ENCODE data around the gene FIGLA. TPM values are rescaled to one million over a fixed set of nuclear protein-coding genes. Genes with fewer than 3 reads are reported as not detected.

FIGLA gene
- total RNA-seq, 6 experiments from 2014 or later: not detected

DNA sequence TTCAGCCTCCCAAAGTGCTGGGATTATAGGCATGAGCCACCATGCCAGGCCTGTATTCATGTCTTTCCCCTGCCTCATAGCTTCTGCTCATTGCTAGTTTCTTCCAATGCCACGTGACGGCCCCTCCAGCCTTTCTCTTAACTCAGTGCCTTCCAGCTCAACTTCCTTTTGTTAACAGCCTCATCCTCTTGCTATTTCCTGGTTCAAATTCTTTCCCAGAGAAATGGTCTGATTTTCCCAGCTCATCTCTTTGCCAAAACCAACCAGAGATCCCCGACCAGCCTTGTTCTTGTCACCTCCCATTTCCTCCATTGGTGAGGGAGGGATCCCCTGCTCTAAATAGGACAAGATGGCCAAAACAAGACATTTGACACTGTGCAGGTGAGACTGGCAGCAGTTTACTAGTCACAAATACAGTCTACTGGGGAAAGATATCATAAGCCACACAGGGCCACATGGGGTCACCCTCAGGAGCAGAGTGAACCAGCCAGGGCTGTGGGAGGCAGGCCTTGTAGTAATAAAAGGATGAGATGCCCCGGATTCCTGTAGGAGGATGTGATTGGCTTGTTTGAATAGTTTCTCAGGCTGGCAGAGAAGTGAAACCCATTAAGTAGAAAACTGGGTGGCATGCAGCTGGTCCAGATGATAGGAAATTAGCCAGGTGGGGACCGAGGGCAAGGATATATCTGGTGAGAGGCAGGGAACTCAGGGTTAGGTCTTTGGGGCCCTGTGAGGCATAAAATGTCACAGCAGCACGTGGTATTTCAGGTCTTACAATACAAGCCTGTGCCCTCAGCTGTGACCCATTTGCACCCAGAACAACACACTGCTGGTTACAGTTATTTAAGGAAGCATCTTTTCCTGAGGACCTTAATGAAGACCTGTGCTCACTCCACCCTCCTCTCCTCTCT lies 38.7 kb upstream of the FIGLA start:
- Mint-ChIP-seq H3K27me3 (ENCODE audit: insufficient read depth) (peaks cover 20% of the 10 kb centered on the region), H3K4me3 (no peak overlapping the region; the same call in 1 of the 2 replicates), H3K9me3 (no peaks in the 10 kb centered on the region), H3K27ac (peak overlapping the region; percentile 63), H3K36me3 (ENCODE audit: low read depth) (no peaks in the 10 kb centered on the region), H3K4me1 (ENCODE audit: low read depth) (peaks cover 32% of the 10 kb centered on the region)
- peak; percentile 71 for DNase-seq
- TF ChIP-seq, protein P1, sequence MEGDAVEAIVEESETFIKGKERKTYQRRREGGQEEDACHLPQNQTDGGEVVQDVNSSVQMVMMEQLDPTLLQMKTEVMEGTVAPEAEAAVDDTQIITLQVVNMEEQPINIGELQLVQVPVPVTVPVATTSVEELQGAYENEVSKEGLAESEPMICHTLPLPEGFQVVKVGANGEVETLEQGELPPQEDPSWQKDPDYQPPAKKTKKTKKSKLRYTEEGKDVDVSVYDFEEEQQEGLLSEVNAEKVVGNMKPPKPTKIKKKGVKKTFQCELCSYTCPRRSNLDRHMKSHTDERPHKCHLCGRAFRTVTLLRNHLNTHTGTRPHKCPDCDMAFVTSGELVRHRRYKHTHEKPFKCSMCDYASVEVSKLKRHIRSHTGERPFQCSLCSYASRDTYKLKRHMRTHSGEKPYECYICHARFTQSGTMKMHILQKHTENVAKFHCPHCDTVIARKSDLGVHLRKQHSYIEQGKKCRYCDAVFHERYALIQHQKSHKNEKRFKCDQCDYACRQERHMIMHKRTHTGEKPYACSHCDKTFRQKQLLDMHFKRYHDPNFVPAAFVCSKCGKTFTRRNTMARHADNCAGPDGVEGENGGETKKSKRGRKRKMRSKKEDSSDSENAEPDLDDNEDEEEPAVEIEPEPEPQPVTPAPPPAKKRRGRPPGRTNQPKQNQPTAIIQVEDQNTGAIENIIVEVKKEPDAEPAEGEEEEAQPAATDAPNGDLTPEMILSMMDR (IDR thresholded peaks at IDR 0.05): no peak

GRCh38 chr2:70828115-70828514 lies 37.7 kb upstream of the FIGLA start:
- H3K36me3 Mint-ChIP-seq (ENCODE audit: low read depth): no peaks in the 10 kb centered on the region
- DNase-seq: no peak
- H3K27me3 Mint-ChIP-seq (ENCODE audit: insufficient read depth): peaks cover 22% of the 10 kb centered on the region
- H3K4me3 Mint-ChIP-seq: no peak overlapping the region
- peaks cover 32% of the 10 kb centered on the region for H3K4me1 Mint-ChIP-seq (ENCODE audit: low read depth)
- H3K9me3 Mint-ChIP-seq: no peaks in the 10 kb centered on the region
- no peak overlapping the region for H3K27ac Mint-ChIP-seq
- TF ChIP-seq, protein P1 (IDR thresholded peaks at IDR 0.05): no peak

- Mint-ChIP-seq H3K4me3 (no peak overlapping the region), H3K4me1 (ENCODE audit: low read depth) (peaks cover 32% of the 10 kb centered on the region), H3K9me3 (no peaks in the 10 kb centered on the region), H3K27ac (no peak overlapping the region), H3K27me3 (ENCODE audit: insufficient read depth) (peaks cover 21% of the 10 kb centered on the region), H3K36me3 (ENCODE audit: low read depth) (no peaks in the 10 kb centered on the region)
- TF ChIP-seq, protein P1 (IDR thresholded peaks at IDR 0.05): no peak
- no peak for DNase-seq
These were observed 36.9 kb upstream of the FIGLA start for GRCh38 chr2:70827388-70827787.

DNA sequence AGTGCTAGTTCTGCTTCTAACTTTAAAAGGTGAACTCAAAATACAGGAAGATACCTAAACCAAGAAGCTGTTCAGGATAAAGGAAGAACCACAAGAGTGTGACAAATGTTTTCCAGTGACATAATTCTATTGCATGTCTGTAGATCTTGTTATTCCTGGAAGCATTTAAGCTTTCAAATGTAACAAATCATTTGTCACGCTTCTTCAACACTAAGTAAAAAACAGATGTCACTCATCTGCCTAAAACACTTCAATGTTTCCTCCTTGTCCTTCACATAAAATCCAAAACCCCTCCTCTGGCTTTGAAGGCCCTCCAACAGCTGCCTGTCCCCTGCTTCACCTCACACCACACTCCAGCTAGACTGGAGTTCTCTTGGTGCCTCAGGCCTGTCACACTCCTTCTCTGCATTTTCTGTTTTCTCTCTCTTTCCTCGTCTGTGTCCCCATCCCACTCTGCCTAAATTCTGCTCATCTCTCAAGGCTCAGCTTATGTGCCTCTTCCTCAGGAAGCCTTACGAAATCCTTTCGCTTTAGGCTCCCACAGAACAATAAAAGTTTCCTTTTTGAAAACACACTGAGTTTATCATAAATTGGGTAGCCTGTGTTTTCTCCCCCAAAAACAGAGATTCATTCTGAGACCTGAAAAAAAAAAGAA lies 36.4 kb upstream of the FIGLA start:
- no peaks in the 10 kb centered on the region for H3K9me3 Mint-ChIP-seq
- H3K4me1 Mint-ChIP-seq (ENCODE audit: low read depth): peaks cover 32% of the 10 kb centered on the region
- no peak for DNase-seq
- no peak overlapping the region for H3K27ac Mint-ChIP-seq
- no peaks in the 10 kb centered on the region for H3K36me3 Mint-ChIP-seq (ENCODE audit: low read depth)
- H3K4me3 Mint-ChIP-seq: no peak overlapping the region
- TF ChIP-seq, protein P1 (IDR thresholded peaks at IDR 0.05): no peak
- H3K27me3 Mint-ChIP-seq (ENCODE audit: insufficient read depth): peaks cover 22% of the 10 kb centered on the region

- Mint-ChIP-seq H3K4me1 (ENCODE audit: low read depth) (peaks cover 11% of the 10 kb centered on the region; the same call in 1 of the 2 replicates), H3K9me3 (no peaks in the 10 kb centered on the region), H3K36me3 (ENCODE audit: low read depth) (no peaks in the 10 kb centered on the region), H3K4me3 (no peak overlapping the region), H3K27me3 (ENCODE audit: insufficient read depth) (peaks cover 40% of the 10 kb centered on the region), H3K27ac (no peak overlapping the region)
- TF ChIP-seq, protein P1 (IDR thresholded peaks at IDR 0.05): no peak
- DNase-seq: no peak
These were observed 32.8 kb upstream of the FIGLA start for GRCh38 chr2:70823249-70823648.

All from HFFc6 (cell line).